Activated CD8-positive, alpha-beta T cell treated with anti-CD3 and anti-CD28 coated beads for 36 hours (primary cell): Measurements from ENCODE around the gene PTPRN. TPM values are rescaled to one million over a fixed set of nuclear protein-coding genes. Genes with fewer than 3 reads are reported as not detected.

Experiments
- ATAC-seq: fragments of 200-7000 bp; cut with Tn5 transposase; one replicate; pipeline ENCODE4 v1.10.0; 2021; ENCODE audit warnings: mild to moderate bottlenecking, moderate library complexity
- CTCF ChIA-PET: fragments of 350-600 bp; sonication (Branson Sonifier 250); formaldehyde crosslinking; loops from one replicate; lab custom pipeline; 2021; ENCODE audit warnings: antibody characterized with exemption; lab: Charles Lee
- POLR2A ChIA-PET: fragments of 350-600 bp; sonication (Branson Sonifier 250); formaldehyde crosslinking; loops from one replicate; lab custom pipeline; 2021; ENCODE audit warnings: antibody characterized with exemption; lab: Charles Lee
- DNase-seq: peaks from one replicate; pipeline ENCODE4 v3.0.0-alpha.2; 2020
- H3K27ac Mint-ChIP-seq: one replicate; pipeline ENCODE4 v1.8.0; 2021; ENCODE audit warnings: mild to moderate bottlenecking, mixed read lengths
- H3K27me3 Mint-ChIP-seq: one replicate; pipeline ENCODE4 v1.8.0; 2021; ENCODE audit warnings: mixed read lengths
- H3K36me3 Mint-ChIP-seq: one replicate; pipeline ENCODE4 v1.8.0; 2021; ENCODE audit warnings: low read depth, mixed read lengths
- H3K4me1 Mint-ChIP-seq: one replicate; pipeline ENCODE4 v1.8.0; 2021; ENCODE audit warnings: low read depth, mixed read lengths
- H3K4me3 Mint-ChIP-seq: one replicate; pipeline ENCODE4 v1.8.0; 2021; ENCODE audit warnings: mild to moderate bottlenecking, moderate library complexity, mixed read lengths
- H3K9me3 Mint-ChIP-seq: one replicate; pipeline ENCODE4 v1.8.0; 2021; ENCODE audit warnings: mixed read lengths
- CTCF ChIP-seq: fragments of 200-600 bp; IDR thresholded peaks from one replicate; pipeline ENCODE4 v1.8.0; 2022; ENCODE audit warnings: antibody characterized with exemption, mild to moderate bottlenecking
- intact Hi-C: fragments of 100-400 bp; cut with micrococcal nuclease; formaldehyde crosslinking; loops from one replicate; pipeline ENCODE4 v1.10.0; 2022
- total RNA-seq, 2 experiments: library from RNA; stranded (reverse); gene quantifications; one replicate each; pipeline ENCODE4 v1.2.3, GENCODE V29; 2021

Gene PTPRN
- total RNA-seq, 2 experiments from 2014 or later: 0.92 to 1.1 TPM

DNA sequence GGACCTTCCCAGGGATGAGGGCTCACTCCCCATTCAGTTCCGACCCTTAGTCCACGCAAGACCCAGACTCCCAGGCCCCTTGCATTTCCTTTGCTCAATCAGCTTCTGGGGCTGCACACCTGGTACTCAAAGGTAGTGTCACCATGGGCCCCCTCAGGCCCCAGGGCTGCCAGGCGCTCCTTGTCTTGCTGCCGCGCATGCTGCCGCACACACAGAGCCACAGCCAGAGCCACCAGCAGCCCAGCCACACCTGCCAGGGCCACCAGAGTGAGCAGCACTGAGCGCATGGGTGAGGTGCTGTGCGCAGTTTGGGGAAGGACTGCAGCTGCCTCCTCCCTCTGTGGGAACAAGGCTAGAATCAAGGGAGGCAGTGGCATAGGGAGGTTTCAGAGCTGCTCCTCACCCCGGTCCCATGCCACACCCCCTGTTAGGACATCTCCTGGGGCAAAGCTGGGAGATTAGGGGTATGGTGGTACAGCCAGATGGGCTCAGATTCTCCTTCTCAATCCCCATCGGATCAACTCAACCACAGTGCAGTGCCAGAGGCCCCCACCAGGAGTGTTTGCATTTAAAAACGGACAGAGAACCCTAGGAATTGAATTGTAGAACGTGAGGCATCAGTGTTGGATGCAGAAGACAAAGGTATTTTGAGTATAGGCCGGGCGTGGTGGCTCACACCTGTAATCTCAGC is 11.3 kb downstream of the PTPRN start:
- Mint-ChIP-seq H3K4me3 (no peak overlapping the region), H3K36me3 (no peaks in the 10 kb centered on the region), H3K27me3 (peaks cover 7% of the 10 kb centered on the region), H3K9me3 (no peaks in the 10 kb centered on the region), H3K4me1 (peaks cover 32% of the 10 kb centered on the region), H3K27ac (no peak overlapping the region)
- ChIA-PET CTCF (interaction anchor here (0.6 to 13.0 kb wide), 19 partner anchors 7 to 340 kb away, joined by 3 to 336 read pairs (median 6); partner anchors contain the start of genes CNPPD1, DNAJB2, GLB1L and NHEJ1), POLR2A (interaction anchor here (0.8 to 1.1 kb wide), 3 partner anchors 10 to 69 kb away, joined by 3 read pairs; partner anchors contain the start of genes ANKZF1, ATG9A and TUBA4B)
- no peak for TF ChIP-seq CTCF
- DNase-seq: no peak
- intact Hi-C loops: loop anchor here (5.0 kb wide), 2 partner anchors 51 to 71 kb away; partner anchors contain the start of genes ANKZF1, ATG9A, GLB1L and STK16
- no peak for ATAC-seq

GRCh38 chr2:219296631-219297391 is 12.4 kb downstream of the PTPRN start:
- peaks cover 7% of the 10 kb centered on the region for H3K27me3 Mint-ChIP-seq
- DNase-seq (no peak), ATAC-seq (no peak)
- H3K27ac Mint-ChIP-seq: no peak overlapping the region
- CTCF ChIA-PET: interaction anchor here (1.3 to 13.0 kb wide), 6 partner anchors 17 to 144 kb away, joined by 3 to 336 read pairs (median 28); partner anchors contain the start of genes DNAJB2, NHEJ1 and TUBA4A
- no peaks in the 10 kb centered on the region for H3K9me3 Mint-ChIP-seq
- intact Hi-C loops: loop anchor here (5.0 kb wide), 2 partner anchors 50 to 70 kb away; partner anchors contain the start of genes ANKZF1, ATG9A, GLB1L and STK16
- H3K36me3 Mint-ChIP-seq: no peaks in the 10 kb centered on the region
- peaks cover 32% of the 10 kb centered on the region for H3K4me1 Mint-ChIP-seq
- POLR2A ChIA-PET: interaction anchor here (0.8 to 4.1 kb wide), 2 partner anchors 43 to 68 kb away, joined by 3 to 25 read pairs; partner anchors contain the start of genes ANKZF1, ATG9A, TUBA4A and TUBA4B
- TF ChIP-seq CTCF: no peak
- no peak overlapping the region for H3K4me3 Mint-ChIP-seq

DNA sequence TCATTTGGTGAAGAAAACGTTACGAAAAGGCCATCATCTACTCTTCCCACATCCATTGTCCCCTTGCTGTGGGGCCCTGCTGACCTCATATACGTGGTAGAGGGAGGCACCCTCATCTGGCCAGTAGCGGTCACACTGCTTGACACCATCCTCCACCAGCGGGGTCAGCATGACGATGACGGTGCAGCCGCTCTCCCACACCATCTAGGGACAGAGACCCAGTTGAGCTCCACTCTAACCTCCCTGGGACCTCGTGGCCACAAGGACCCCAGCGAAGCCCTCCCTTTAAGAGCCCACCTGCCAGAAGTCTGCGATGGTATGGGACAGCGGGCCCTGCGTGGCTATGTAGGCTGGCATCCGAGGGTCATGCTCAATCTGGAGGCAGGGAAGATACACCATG is 13.1 kb downstream of the PTPRN start:
- no peaks in the 10 kb centered on the region for H3K9me3 Mint-ChIP-seq
- H3K4me1 Mint-ChIP-seq: peaks cover 32% of the 10 kb centered on the region
- H3K4me3 Mint-ChIP-seq: no peak overlapping the region
- TF ChIP-seq CTCF: no peak
- DNase-seq (no peak), ATAC-seq (no peak)
- intact Hi-C loops: loop anchor here (5.0 kb wide), 2 partner anchors 49 to 69 kb away; partner anchors contain the start of genes ANKZF1, ATG9A, GLB1L and STK16
- no peaks in the 10 kb centered on the region for H3K36me3 Mint-ChIP-seq
- H3K27me3 Mint-ChIP-seq: peaks cover 4% of the 10 kb centered on the region
- CTCF ChIA-PET: interaction anchor here (1.0 to 13.0 kb wide), 24 partner anchors 9 to 316 kb away, joined by 3 to 336 read pairs (median 13); partner anchors contain the start of genes ABCB6, ANKZF1, ATG9A and DNAJB2
- no peak overlapping the region for H3K27ac Mint-ChIP-seq
- POLR2A ChIA-PET: interaction anchor here (2.0 to 4.9 kb wide), 3 partner anchors 17 to 66 kb away, joined by 11 to 41 read pairs (median 25); partner anchors contain the start of genes ANKZF1, ATG9A, DNAJB2 and TUBA4A

DNA sequence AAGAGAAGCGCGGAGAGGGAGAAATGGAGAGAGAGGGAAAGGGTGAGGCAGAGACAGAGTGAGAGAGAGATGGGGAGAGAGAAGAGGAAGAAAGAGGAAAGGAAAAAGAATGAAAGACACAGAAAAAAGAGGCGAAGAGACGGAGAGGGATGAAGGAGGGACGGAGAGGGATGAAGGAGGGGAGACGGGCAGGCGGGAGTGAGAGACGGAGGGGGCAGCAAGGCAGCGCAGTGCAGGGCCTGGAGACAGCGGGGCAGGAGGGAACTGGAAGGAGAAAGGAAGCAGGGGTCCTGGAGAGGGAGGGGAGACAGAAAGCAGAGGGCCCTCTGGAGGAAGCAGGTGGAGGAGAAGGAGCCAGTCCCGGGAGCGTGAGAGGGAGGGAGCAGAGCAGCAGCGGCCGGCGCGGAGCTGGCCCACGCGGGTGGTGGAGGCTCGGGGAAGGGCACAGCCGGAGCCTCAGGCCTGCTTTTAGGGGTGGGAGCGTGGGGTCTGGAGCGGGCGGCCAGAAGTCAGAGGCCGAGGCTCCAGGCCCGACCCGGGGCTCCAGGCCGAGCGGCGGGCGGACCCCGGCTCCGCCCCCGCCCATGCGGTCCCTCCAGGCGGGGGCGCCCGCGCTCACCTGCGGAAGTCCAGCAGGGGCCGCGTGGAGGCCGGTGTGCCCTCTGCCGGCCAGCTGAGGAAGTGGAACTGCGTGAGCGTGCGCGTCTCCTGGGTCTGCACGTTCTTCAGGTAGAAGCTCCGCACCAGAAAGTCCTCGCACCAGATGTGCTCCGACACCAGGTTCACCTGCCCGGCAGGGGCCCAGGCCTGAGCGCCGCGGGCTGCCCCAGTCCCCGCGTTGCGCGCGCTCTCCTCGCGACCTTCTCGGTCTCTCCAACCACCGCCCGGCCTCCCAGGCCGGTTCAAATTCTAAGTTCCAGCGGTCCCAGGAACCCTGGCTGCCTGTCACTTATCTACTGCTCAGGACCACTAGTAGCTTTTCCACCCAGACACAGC is 14.5 kb downstream of the PTPRN start:
- ChIA-PET CTCF (interaction anchor here (0.6 to 13.0 kb wide), 64 partner anchors 10 to 397 kb away, joined by 3 to 336 read pairs (median 5); partner anchors contain the start of genes ABCB6, ANKZF1, ATG9A and CNPPD1), POLR2A (interaction anchor here (0.6 to 4.9 kb wide), 8 partner anchors 9 to 94 kb away, joined by 3 to 41 read pairs (median 8); partner anchors contain the start of genes ABCB6, ANKZF1, ATG9A and DNAJB2)
- peak overlapping the region; percentile 64 for H3K4me3 Mint-ChIP-seq
- ATAC-seq (peak; percentile 93), DNase-seq (peak; percentile 90)
- TF ChIP-seq CTCF: peak; percentile 99
- no peaks in the 10 kb centered on the region for H3K9me3 Mint-ChIP-seq
- intact Hi-C loops: loop anchor here (2.0 to 5.0 kb wide), 3 partner anchors 16 to 67 kb away; partner anchors contain the start of genes ANKZF1, ATG9A, DNAJB2 and GLB1L
- H3K4me1 Mint-ChIP-seq: peaks cover 32% of the 10 kb centered on the region
- H3K27ac Mint-ChIP-seq: peak overlapping the region; percentile 77
- peaks cover 3% of the 10 kb centered on the region for H3K27me3 Mint-ChIP-seq
- H3K36me3 Mint-ChIP-seq: no peaks in the 10 kb centered on the region
